Psoas muscle (tissue), 8 donors: ENCODE measurements around the gene LRBA. TPM values are rescaled to one million over a fixed set of nuclear protein-coding genes. Genes with fewer than 3 reads are reported as not detected.

Source experiments
- ATAC-seq, 4 donors: fragments of 200-7000 bp; cut with Tn5 transposase; one replicate each; pipeline ENCODE4 v1.9.1; 2020; ENCODE audit warnings: moderate library complexity in 3 of 4, mild to moderate bottlenecking in 2 of 4
- DNase-seq, 2 donors: peaks; one replicate each; pipeline ENCODE4 v3.0.0-alpha.2; 2020
- H3K27ac ChIP-seq: fragments of 200-600 bp; one replicate; pipeline ENCODE4 v1.8.0; 2022
- H3K27me3 ChIP-seq, 3 donors: fragments of 200-600 bp in 1 of 3; one replicate each; pipeline versions ENCODE4 v1.6.1 to v1.8.0; 2013 to 2022; ENCODE audit warnings: low read length in 2 of 3, mild to moderate bottlenecking in 2 of 3, moderate library complexity in 1 of 3; ENCODE audit not compliant: insufficient read depth in 3 of 3
- H3K36me3 ChIP-seq, 2 donors: fragments of 200-600 bp in 1 of 2; one replicate each; pipeline versions ENCODE4 v1.6.1 to v1.8.0; 2013 to 2022; ENCODE audit warnings: low read depth in 1 of 2, mild to moderate bottlenecking in 1 of 2, moderate library complexity in 1 of 2; ENCODE audit not compliant: insufficient read depth in 1 of 2
- H3K4me1 ChIP-seq: fragments of 200-600 bp; one replicate; pipeline ENCODE4 v1.8.0; 2022
- H3K4me3 ChIP-seq: fragments of 200-600 bp; one replicate; pipeline ENCODE4 v1.8.0; 2022; ENCODE audit warnings: mild to moderate bottlenecking
- H3K9me3 ChIP-seq: fragments of 200-600 bp; one replicate; pipeline ENCODE4 v1.8.0; 2022
- WGBS, 3 donors: extraction: QIAGEN DNeasy Blood & Tissue Kit; methylation state at CpG; one replicate each; pipeline versions ENCODE4 v1.1.6 to v1.1.7; 2013; 5-methylcytosine and 5-hydroxymethylcytosine counted together
- intact Hi-C, 2 donors: fragments of 100-400 bp; cut with DNase I; formaldehyde crosslinking; loops; one replicate each; pipeline versions ENCODE4 v1.11.0 to v1.14.2; 2022
- polyA plus RNA-seq, 3 donors: library from polyadenylated mRNA; stranded (reverse); fragments of 200-250 nt; gene quantifications; one replicate each; pipeline ENCODE4 v1.2.3, GENCODE V29; 2013
- total RNA-seq, 4 donors: library from RNA; stranded (reverse); fragmentation: NEBNext Ultra II Directional in 2 of 4; extraction: Animal tissue kit (Norgen Biotek cat#: 25700) in 2 of 4; gene quantifications; one replicate each; pipeline versions ENCODE4 v1.2.1 to v1.2.4, GENCODE V29; 2021 to 2023
- TF ChIP-seq, protein P1 (sequence below): fragments of 200-600 bp; IDR thresholded peaks from one replicate; pipeline ENCODE4 v1.8.0; 2022; ENCODE audit warnings: antibody characterized with exemption
- donor health status: healthy with polysubstance abuse.
- donor health status: DM: no; HTN: no; CAD: no; lungs with moderate emphysema.
- donor health status: Bipolar disorder and iron deficiency.
- donor health status: healthy.
- donor health status: DM: yes; HTN: yes; CAD: no.
- donor health status: DM: no; HTN: no; CAD: no.
- donor health status: DM: no; HTN: no; CAD: no.
- donor health status: DM: yes; HTN: yes; CAD: no.

Gene LRBA
- total and polyA plus RNA-seq, 7 donors = 2.9 to 10.6 (median 6.4) TPM

DNA sequence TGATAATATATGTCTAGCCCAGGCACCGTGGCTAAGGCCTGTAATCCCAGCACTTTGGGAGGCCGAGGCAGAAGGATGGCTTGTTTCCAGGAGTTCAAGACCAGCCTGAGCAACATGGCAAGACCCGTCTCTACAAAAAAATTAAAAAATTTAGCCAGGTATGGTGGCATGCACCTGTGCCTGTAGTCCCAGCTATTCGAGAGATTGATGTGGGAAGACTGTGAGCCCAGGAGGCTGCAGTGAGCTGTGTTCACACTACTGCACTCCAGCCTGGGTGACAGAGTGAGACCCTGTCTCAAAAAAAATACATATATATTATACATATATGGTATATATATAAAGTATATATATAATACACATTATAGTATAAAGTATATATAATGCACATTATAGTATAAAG lies 595.1 kb downstream of the LRBA start:
- Histone ChIP-seq H3K4me3 (no peak overlapping the region), H3K27me3 (no peaks in the 10 kb centered on the region), H3K9me3 (no peaks in the 10 kb centered on the region), H3K27ac (no peak overlapping the region), H3K36me3 (no peaks in the 10 kb centered on the region), H3K4me1 (no peaks in the 10 kb centered on the region)
- intact Hi-C loops = no loop called here
- 93 to 95% (median 93%) methylated on average over 4 of the region's 4 CpGs for WGBS, 3 donors
- DNase-seq = no peak
- TF ChIP-seq, protein P1, sequence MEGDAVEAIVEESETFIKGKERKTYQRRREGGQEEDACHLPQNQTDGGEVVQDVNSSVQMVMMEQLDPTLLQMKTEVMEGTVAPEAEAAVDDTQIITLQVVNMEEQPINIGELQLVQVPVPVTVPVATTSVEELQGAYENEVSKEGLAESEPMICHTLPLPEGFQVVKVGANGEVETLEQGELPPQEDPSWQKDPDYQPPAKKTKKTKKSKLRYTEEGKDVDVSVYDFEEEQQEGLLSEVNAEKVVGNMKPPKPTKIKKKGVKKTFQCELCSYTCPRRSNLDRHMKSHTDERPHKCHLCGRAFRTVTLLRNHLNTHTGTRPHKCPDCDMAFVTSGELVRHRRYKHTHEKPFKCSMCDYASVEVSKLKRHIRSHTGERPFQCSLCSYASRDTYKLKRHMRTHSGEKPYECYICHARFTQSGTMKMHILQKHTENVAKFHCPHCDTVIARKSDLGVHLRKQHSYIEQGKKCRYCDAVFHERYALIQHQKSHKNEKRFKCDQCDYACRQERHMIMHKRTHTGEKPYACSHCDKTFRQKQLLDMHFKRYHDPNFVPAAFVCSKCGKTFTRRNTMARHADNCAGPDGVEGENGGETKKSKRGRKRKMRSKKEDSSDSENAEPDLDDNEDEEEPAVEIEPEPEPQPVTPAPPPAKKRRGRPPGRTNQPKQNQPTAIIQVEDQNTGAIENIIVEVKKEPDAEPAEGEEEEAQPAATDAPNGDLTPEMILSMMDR = no peak
- ATAC-seq = no peak

DNA sequence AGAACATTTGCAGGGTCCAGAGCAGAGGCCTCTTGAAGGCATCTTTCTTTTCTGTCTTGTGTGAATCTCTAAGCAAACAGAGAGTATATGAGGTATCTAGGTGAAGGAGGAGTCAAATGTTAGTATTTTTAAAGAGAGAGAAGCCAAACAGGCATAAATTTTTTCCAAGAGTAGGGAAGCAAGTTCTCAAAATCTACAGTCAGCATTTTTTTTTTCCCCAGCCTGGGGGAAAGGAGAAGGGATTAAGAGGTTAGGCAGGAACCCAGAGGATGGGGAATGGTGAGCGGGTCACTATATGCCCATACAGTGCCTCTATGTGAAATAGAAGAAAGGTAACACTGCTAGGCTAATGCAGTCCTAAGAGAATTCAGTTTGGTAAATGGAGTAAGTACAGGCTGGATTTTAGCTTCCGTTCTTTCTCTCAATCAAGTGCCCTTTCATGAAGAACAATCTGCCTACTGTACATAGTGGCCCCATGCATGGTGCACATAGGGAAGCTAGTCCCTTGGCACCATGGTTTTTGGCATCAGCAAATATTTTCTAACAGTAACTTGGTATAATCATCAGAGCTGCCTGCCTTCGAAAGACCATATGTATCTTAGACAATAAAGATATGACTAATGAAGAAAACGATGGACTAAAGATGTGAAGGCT lies 596.2 kb downstream of the LRBA start:
- H3K9me3 ChIP-seq = no peaks in the 10 kb centered on the region
- no peaks in the 10 kb centered on the region for H3K4me1 ChIP-seq
- ATAC-seq = no peak
- TF ChIP-seq, protein P1 = no peak
- DNase-seq = no peak
- H3K27me3 ChIP-seq = no peaks in the 10 kb centered on the region
- intact Hi-C loops = no loop called here
- H3K36me3 ChIP-seq = no peaks in the 10 kb centered on the region
- no peak overlapping the region for H3K4me3 ChIP-seq
- 90 to 96% (median 94%) methylated on average over 4 of the region's 4 CpGs for WGBS, 3 donors
- no peak overlapping the region for H3K27ac ChIP-seq

DNA sequence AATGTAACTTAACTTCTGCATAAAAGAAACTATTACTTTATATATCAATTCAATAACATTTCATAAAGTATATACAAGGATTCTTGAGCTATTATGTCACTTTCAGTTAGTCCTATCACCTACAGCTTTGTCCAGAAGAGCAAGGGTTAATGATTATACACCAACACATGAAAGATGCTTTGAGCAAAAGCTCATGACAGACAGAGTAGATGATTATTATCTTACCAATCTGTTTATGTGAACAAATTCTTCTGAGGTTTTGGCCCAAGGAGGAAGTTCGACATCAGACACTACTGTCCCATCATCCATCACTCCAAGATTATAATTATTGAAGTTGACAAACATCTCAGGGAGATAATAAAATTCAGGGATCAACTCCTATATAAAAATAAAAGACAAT lies 599.9 kb downstream of the LRBA start:
- DNase-seq (no peak), ATAC-seq (no peak)
- Histone ChIP-seq H3K9me3 (no peaks in the 10 kb centered on the region), H3K27ac (no peak overlapping the region), H3K36me3 (no peaks in the 10 kb centered on the region), H3K27me3 (no peaks in the 10 kb centered on the region), H3K4me1 (no peaks in the 10 kb centered on the region), H3K4me3 (no peak overlapping the region)
- 76 to 92% (median 84%) methylated on average over 1 of the region's 1 CpG for WGBS, 3 donors
- intact Hi-C loops = no loop called here
- TF ChIP-seq, protein P1 = no peak

DNA sequence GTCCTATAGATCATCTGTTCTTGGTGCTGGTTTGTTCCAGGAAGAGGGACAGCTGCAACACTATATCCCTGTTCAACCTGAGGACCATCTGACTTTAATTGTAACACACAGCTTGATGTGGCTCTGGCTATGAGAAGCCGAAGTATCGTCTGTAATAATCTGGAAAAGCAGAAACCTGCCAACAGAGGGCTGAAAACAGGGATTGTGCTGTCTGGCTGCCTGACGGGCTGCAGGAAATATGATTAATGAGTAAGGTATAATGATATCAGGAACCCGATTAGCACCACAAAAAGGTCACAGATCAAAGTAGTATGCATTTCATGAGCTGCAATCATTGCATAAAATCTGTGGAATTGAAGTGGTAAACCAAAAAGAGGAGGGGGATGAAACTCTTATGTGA lies 603.6 kb downstream of the LRBA start:
- Histone ChIP-seq H3K4me3 (no peak overlapping the region), H3K27ac (no peak overlapping the region), H3K4me1 (no peaks in the 10 kb centered on the region), H3K9me3 (no peaks in the 10 kb centered on the region), H3K27me3 (no peaks in the 10 kb centered on the region), H3K36me3 (no peaks in the 10 kb centered on the region)
- DNase-seq = no peak
- TF ChIP-seq, protein P1 = no peak
- intact Hi-C loops = no loop called here
- ATAC-seq = no peak
- 24 to 40% (median 26%) methylated on average over 4 of the region's 4 CpGs for WGBS, 3 donors

DNA sequence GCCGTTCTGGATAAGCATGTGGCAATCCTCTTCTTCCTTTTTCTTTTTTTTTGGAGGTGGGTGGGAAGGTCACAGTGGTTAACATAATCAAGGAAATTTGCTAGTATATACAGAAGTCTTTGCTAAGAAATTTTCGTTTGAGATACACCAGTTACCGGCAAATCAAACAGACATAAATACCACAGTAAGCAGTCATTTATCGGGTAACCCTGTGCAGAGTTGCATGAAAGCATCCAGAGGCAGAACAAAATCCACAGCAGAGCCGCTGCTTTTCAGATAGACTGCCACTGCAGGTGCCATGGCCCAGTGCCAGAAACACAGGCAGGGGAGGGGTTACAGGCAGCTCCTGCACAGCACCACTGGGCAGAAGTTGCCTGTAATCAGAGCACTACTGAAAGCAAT lies 612.2 kb downstream of the LRBA start:
- H3K27me3 ChIP-seq = no peaks in the 10 kb centered on the region
- H3K9me3 ChIP-seq = no peaks in the 10 kb centered on the region
- ATAC-seq = peak in 1 of 4 donors; percentile 34
- no peaks in the 10 kb centered on the region for H3K36me3 ChIP-seq
- intact Hi-C loops = no loop called here
- H3K27ac ChIP-seq = no peak overlapping the region
- WGBS, 3 donors = 22 to 25% (median 25%) methylated on average over 5 of the region's 5 CpGs
- no peaks in the 10 kb centered on the region for H3K4me1 ChIP-seq
- H3K4me3 ChIP-seq = no peak overlapping the region
- DNase-seq = peak in 1 of 2 donors; percentile 15
- TF ChIP-seq, protein P1 = no peak
